GM23248 (cell line): Measurements from ENCODE around the gene GJA8. TPM values are rescaled to one million over a fixed set of nuclear protein-coding genes. Genes with fewer than 3 reads are reported as not detected.

Experiments
- DNase-seq: peaks from one replicate; pipeline ENCODE4 v3.0.0-alpha.2; 2015
- H2AFZ ChIP-seq: fragments of 200-600 bp; sonication (generic); 2 replicates; pipeline ENCODE4 v1.6.1; 2016; ENCODE audit warnings: antibody characterized with exemption
- H3F3A ChIP-seq: fragments of 200-600 bp; sonication (generic); 2 replicates; pipeline ENCODE4 v1.6.1; 2016; ENCODE audit warnings: mild to moderate bottlenecking, antibody characterized with exemption, mixed run types; ENCODE audit not compliant: insufficient read depth
- H3K27ac ChIP-seq: fragments of 200-600 bp; sonication (generic); 2 replicates; pipeline ENCODE4 v1.5.1; 2016; ENCODE audit warnings: mild to moderate bottlenecking
- H3K27me3 ChIP-seq: fragments of 200-600 bp; sonication (generic); replicated peaks from 2 replicates; pipeline ENCODE4 v1.6.1; 2016; ENCODE audit warnings: mild to moderate bottlenecking; ENCODE audit not compliant: insufficient read depth
- H3K36me3 ChIP-seq: fragments of 200-600 bp; sonication (generic); 2 replicates; pipeline ENCODE4 v1.6.1; 2016; ENCODE audit warnings: low read depth, mild to moderate bottlenecking
- H3K4me1 ChIP-seq: fragments of 200-600 bp; sonication (generic); 2 replicates; pipeline ENCODE4 v1.6.1; 2016; ENCODE audit warnings: mild to moderate bottlenecking; ENCODE audit not compliant: insufficient read depth
- H3K4me2 ChIP-seq: fragments of 200-600 bp; sonication (generic); one replicate; pipeline ENCODE4 v1.6.1; 2016; ENCODE audit warnings: mild to moderate bottlenecking; ENCODE audit not compliant: unreplicated experiment
- H3K4me3 ChIP-seq: fragments of 200-600 bp; sonication (generic); 2 replicates; pipeline ENCODE4 v1.5.1; 2016; ENCODE audit warnings: mild to moderate bottlenecking
- H3K79me2 ChIP-seq: fragments of 200-600 bp; sonication (generic); 2 replicates; pipeline ENCODE4 v1.6.1; 2016; ENCODE audit warnings: mild to moderate bottlenecking; ENCODE audit not compliant: insufficient read depth
- H3K9ac ChIP-seq: fragments of 200-600 bp; sonication (generic); 2 replicates; pipeline ENCODE4 v1.6.1; 2016; ENCODE audit warnings: mild to moderate bottlenecking
- H3K9me2 ChIP-seq: fragments of 200-600 bp; sonication (generic); 2 replicates; pipeline ENCODE4 v1.6.1; 2016; ENCODE audit warnings: mixed run types, mild to moderate bottlenecking, moderate library complexity; ENCODE audit not compliant: insufficient read depth
- H3K9me3 ChIP-seq: fragments of 200-600 bp; sonication (generic); one replicate; pipeline ENCODE4 v1.6.1; 2017; ENCODE audit warnings: low read depth
- H4K20me1 ChIP-seq: fragments of 200-600 bp; sonication (generic); 2 replicates; pipeline ENCODE4 v1.6.0; 2016; ENCODE audit not compliant: insufficient read depth
- EZH2 ChIP-seq: fragments of 200-600 bp; sonication (generic); IDR thresholded peaks from 2 replicates; pipeline ENCODE4 v1.6.1; 2018; ENCODE audit warnings: antibody characterized with exemption, mild to moderate bottlenecking; ENCODE audit not compliant: insufficient read depth, poor library complexity, severe bottlenecking
- EZH2phosphoT487 ChIP-seq: fragments of 200-600 bp; sonication (generic); IDR thresholded peaks from 2 replicates; pipeline ENCODE4 v1.6.1; 2018; ENCODE audit warnings: antibody characterized with exemption, moderate library complexity, mild to moderate bottlenecking, low read depth; ENCODE audit not compliant: insufficient read depth
- WGBS, 2 experiments: methylation state at CpG; one replicate each; pipeline ENCODE4 v1.1.6; 2015 to 2017; ENCODE audit warnings: low lambda C conversion rate in 2 of 2, low coverage in 1 of 2; ENCODE audit errors: missing lambda C conversion rate in 2 of 2; 5-methylcytosine and 5-hydroxymethylcytosine counted together
- in situ Hi-C: fragments of 300-500 bp; cut with MboI; formaldehyde crosslinking; loops from 2 replicates; pipeline ENCODE4 v1.15.0; 2020
- polyA plus RNA-seq: library from polyadenylated mRNA; unstranded; fragments of >200 nt; fragmentation: Nextera tagmentation; extraction: Ambion mirVana; gene quantifications from 2 replicates; pipeline ENCODE4 v1.2.1, GENCODE V29; 2016
- total RNA-seq: library from RNA; depleted of rRNA; stranded (reverse); fragments of >200 nt; shearing (Covaris generic); gene quantifications from 2 replicates; pipeline ENCODE4 v1.2.3, GENCODE V29; 2014

Gene GJA8
- total and polyA plus RNA-seq, 2 experiments from 2014 or later: not detected

DNA sequence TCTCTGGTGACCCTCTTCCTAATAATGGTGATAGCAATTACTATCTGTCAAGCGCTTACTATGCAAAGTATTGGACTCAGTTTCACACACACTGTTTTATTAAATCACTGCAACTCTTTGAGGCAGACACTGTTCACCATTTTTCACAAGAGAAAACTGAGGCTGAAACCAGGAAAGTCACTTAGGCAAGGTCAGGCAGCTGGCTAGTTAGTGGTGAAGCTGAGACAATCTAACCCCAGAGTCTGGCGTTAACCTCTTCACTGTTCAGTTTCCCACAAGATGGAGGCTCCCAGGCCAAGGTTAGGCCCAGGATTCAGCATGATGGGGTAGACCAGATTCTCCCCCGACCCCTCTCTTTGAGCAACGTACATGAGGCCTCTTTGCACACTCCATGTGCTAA is 4.8 kb upstream of the GJA8 start:
- Histone ChIP-seq H3K4me1 (no peaks in the 10 kb centered on the region), H3K4me3 (no peak overlapping the region), H2AFZ (no peak overlapping the region), H3K27ac (no peak overlapping the region), H3K4me2 (no peak overlapping the region), H3K9ac (no peak overlapping the region), H3K9me2 (no peaks in the 10 kb centered on the region), H4K20me1 (no peaks in the 10 kb centered on the region), H3K36me3 (no peaks in the 10 kb centered on the region), H3F3A (no peaks in the 10 kb centered on the region), H3K27me3 (no peaks in the 10 kb centered on the region), H3K9me3 (no peaks in the 10 kb centered on the region), H3K79me2 (no peaks in the 10 kb centered on the region)
- DNase-seq: no peak
- in situ Hi-C loops: loop anchor here (25.0 kb wide), 1 partner anchor 385 kb away; no protein-coding TSS in a partner anchor
- 57 to 63% methylated on average over 4 of the region's 4 CpGs for whole genome bisulfite sequencing, 2 experiments
- TF ChIP-seq EZH2phosphoT487 (no peak), EZH2 (no peak)

DNA sequence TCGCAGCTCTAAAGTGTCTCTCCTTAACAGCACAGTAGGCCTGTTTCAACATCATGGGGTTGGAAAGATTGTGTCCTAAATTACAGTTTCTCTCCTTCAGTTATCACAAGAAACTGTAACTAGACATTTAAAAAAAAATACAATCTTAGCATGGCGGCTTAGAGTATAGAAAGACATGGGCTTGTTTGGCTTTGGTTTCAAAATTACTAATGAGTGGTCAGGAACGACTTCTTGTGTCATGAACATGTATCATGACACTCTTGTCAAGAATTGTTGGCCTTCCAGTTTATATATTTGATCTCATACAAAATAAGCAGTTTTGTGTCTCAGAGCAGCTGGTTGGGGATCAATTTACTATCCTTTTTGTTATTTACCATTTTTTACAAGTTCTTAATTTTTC is 2.1 kb downstream of the GJA8 start:
- in situ Hi-C loops: no loop called here
- TF ChIP-seq EZH2 (no peak), EZH2phosphoT487 (no peak)
- no peak for DNase-seq

DNA sequence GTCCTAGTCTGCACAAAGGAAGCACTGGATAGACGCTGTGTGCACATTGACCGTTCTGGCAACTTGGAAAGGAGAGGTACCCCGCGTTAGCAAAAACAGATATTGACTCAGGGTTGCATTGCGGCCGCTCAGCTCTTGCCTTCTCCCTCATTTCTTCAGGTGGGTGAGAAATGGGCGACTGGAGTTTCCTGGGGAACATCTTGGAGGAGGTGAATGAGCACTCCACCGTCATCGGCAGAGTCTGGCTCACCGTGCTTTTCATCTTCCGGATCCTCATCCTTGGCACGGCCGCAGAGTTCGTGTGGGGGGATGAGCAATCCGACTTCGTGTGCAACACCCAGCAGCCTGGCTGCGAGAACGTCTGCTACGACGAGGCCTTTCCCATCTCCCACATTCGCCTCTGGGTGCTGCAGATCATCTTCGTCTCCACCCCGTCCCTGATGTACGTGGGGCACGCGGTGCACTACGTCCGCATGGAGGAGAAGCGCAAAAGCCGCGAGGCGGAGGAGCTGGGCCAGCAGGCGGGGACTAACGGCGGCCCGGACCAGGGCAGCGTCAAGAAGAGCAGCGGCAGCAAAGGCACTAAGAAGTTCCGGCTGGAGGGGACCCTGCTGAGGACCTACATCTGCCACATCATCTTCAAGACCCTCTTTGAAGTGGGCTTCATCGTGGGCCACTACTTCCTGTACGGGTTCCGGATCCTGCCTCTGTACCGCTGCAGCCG is 5.4 kb downstream of the GJA8 start:
- in situ Hi-C loops: no loop called here

More for the DNA sequence above, 2.1 kb downstream of the GJA8 start:
- WGBS, 2 experiments: 51 to 59% methylated on average over 3 of the region's 3 CpGs
- no peak overlapping the region for H2AFZ ChIP-seq
- H3F3A ChIP-seq: no peaks in the 10 kb centered on the region
- H3K79me2 ChIP-seq: no peaks in the 10 kb centered on the region
- H3K4me3 ChIP-seq: no peak overlapping the region
- H3K9ac ChIP-seq: no peak overlapping the region
- H3K9me3 ChIP-seq: no peaks in the 10 kb centered on the region
- H3K27ac ChIP-seq: no peak overlapping the region
- H3K4me2 ChIP-seq: no peak overlapping the region
- H3K9me2 ChIP-seq: no peaks in the 10 kb centered on the region
- H3K36me3 ChIP-seq: no peaks in the 10 kb centered on the region
- H4K20me1 ChIP-seq: no peaks in the 10 kb centered on the region
- no peaks in the 10 kb centered on the region for H3K4me1 ChIP-seq
- peaks cover 8% of the 10 kb centered on the region; the same call in 1 of the 2 replicates for H3K27me3 ChIP-seq

DNA sequence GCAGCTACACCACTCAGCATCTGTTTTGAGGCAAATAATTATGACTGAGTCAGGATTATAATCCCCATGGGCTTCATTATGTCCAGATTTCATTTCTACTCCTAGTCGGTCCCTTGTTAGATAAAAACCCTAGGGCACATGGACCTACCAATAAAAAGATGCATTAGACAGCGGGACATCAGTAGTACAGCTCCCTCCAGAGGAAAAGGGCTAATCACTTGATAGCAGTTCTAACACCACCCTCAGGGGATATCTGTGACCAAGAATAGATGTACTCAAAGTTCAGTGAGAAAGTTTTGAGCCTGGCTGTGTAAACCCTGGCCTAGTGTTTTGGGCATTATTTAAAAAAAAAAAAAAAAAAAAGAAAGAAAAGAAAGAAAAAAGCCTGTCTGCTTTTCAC is 10.0 kb downstream of the GJA8 start:
- H3K9me3 ChIP-seq: no peaks in the 10 kb centered on the region
- 16 to 22% methylated on average over 2 of the region's 2 CpGs for WGBS, 2 experiments
- no peak overlapping the region for H3K27ac ChIP-seq
- no peaks in the 10 kb centered on the region for H4K20me1 ChIP-seq
- no peaks in the 10 kb centered on the region for H3K9me2 ChIP-seq
- H3F3A ChIP-seq: no peaks in the 10 kb centered on the region
- H3K4me2 ChIP-seq: no peak overlapping the region
- no peak overlapping the region for H2AFZ ChIP-seq
- TF ChIP-seq EZH2 (no peak), EZH2phosphoT487 (no peak)
- no peaks in the 10 kb centered on the region for H3K79me2 ChIP-seq
- H3K36me3 ChIP-seq: no peaks in the 10 kb centered on the region
- no peak for DNase-seq
- no peak overlapping the region for H3K4me3 ChIP-seq
- H3K4me1 ChIP-seq: no peaks in the 10 kb centered on the region
- peaks cover 14% of the 10 kb centered on the region for H3K27me3 ChIP-seq
- in situ Hi-C loops: no loop called here
- H3K9ac ChIP-seq: no peak overlapping the region

More for the DNA sequence above, 5.4 kb downstream of the GJA8 start:
- H3K27me3 ChIP-seq: peaks cover 17% of the 10 kb centered on the region
- H2AFZ ChIP-seq: no peak overlapping the region
- H3K9ac ChIP-seq: no peak overlapping the region
- 85 to 88% methylated on average over 44 of the region's 44 CpGs for WGBS, 2 experiments
- H3K4me2 ChIP-seq: no peak overlapping the region
- H3K4me1 ChIP-seq: no peaks in the 10 kb centered on the region
- no peaks in the 10 kb centered on the region for H3K9me3 ChIP-seq
- DNase-seq: no peak
- no peak for TF ChIP-seq EZH2
- TF ChIP-seq EZH2phosphoT487: no peak
- H3K79me2 ChIP-seq: no peaks in the 10 kb centered on the region
- H3K4me3 ChIP-seq: no peak overlapping the region
- H4K20me1 ChIP-seq: no peaks in the 10 kb centered on the region
- no peaks in the 10 kb centered on the region for H3F3A ChIP-seq
- H3K9me2 ChIP-seq: no peaks in the 10 kb centered on the region
- no peak overlapping the region for H3K27ac ChIP-seq
- H3K36me3 ChIP-seq: no peaks in the 10 kb centered on the region
